ENCODE measurements around the gene IRF2BP1. TPM values are rescaled to one million over a fixed set of nuclear protein-coding genes. Genes with fewer than 3 reads are reported as not detected.

Gene IRF2BP1
- total RNA-seq, 5 donors from 2014 or later (not counting 1 experiment from before 2014, with no cell fraction given) = 22.7 to 42.3 (median 38.0) TPM

- Mint-ChIP-seq H3K36me3 (peaks cover 3% of the 10 kb centered on the region), H3K27ac (peak overlapping the region in 1 of 2 donors; percentile 16), H3K27me3 (peaks cover 17 to 26% of the 10 kb centered on the region in 2 donors), H3K4me1 (peaks cover 13 to 25% (median 21%) of the 10 kb centered on the region in 3 donors), H3K4me3 (peak overlapping the region in 1 of 3 donors; percentile 17), H3K9me3 (no peaks in the 10 kb centered on the region)
- DNase-seq (no peak), ATAC-seq (replicated peaks in 1 of 4) (no peak)
- WGBS (ENCODE audit: insufficient coverage) = 78% methylated on average over 10 of the region's 11 CpGs
- no peaks in the 10 kb centered on the region for H3K36me3 ChIP-seq (ENCODE audit: control insufficient read depth in 2 of 2, extremely low read depth in 1 of 2, insufficient read depth in 1 of 2, low read length in 1 of 2)
- no peak overlapping the region for H3K4me3 ChIP-seq (ENCODE audit: control insufficient read depth in 1 of 2, extremely low read depth in 1 of 2, low read length in 1 of 2)
- no peaks in the 10 kb centered on the region for H3K9me3 ChIP-seq
- ChIA-PET POLR2A (no interaction called here), CTCF (no interaction called here)
- H3K4me1 ChIP-seq (ENCODE audit: control insufficient read depth in 1 of 2, extremely low read depth in 1 of 2, insufficient read depth in 2 of 2, low read length in 2 of 2) = peaks cover 6 to 26% of the 10 kb centered on the region in 2 experiments
- H3K27me3 ChIP-seq (replicated peaks in 1 of 2; ENCODE audit: control insufficient read depth in 2 of 2, extremely low read depth in 1 of 2, insufficient read depth in 2 of 2, low read length in 1 of 2) = peaks cover 0 to 53% of the 10 kb centered on the region in 2 experiments
- no peak overlapping the region for H3K27ac ChIP-seq (ENCODE audit: low read length)
These were observed 7.7 kb downstream of the IRF2BP1 start for GRCh38 chr19:45878043-45878794.

DNA sequence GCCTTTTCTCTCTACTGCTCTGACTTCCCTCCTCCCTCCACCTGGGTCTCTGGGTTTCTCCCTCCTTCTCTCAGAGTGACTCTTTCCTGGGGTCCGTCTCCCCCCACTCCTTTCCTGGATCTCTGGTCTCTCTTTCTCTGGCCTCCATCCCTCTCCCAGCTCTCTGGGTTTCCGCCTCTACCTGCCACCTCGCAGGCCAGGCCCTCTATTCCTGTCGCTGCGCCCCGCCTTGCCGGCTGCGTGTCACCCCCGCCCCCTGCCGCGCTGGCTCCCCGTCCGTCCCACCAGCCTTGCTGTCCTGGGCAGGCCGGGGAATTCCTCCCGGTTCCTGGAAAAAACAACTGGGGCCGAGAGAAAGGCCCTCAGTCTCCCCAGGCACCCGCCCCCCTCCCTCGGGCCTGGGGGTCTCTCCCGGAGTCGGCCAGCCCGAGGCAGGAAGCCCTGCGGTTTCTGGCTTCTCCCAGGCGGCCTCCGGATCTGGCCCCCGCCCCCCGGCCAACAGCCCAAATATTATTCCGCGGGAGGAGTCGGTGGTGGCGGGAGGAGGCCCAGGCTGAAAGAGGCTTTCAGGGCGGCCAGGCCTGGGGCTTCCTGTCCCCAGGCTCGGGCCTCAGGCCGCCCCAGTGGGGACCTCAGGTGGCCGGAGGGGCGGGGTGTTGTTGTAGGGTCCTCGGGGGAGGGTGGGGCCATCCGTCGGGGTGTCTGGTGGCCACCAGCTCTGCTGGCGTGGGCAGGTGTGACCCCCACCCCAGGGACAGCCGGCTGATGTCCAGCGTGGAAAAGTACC, 9.3 kb downstream of the IRF2BP1 start:
- Mint-ChIP-seq H3K36me3 (peaks cover 3% of the 10 kb centered on the region), H3K4me1 (peaks cover 8 to 19% (median 15%) of the 10 kb centered on the region in 3 donors), H3K27ac (peak overlapping the region in 1 of 2 donors; percentile 62), H3K4me3 (peak overlapping the region in 2 of 3 donors; percentile 37 to 53), H3K9me3 (no peaks in the 10 kb centered on the region), H3K27me3 (peaks cover 17 to 26% of the 10 kb centered on the region in 2 donors)
- peak in 3 of 35 experiments; percentile 18 to 25 (median 22) for DNase-seq
- ChIA-PET POLR2A (no interaction called here), CTCF (no interaction called here)
- Histone ChIP-seq H3K27me3 (replicated peaks in 1 of 2; ENCODE audit: control insufficient read depth in 2 of 2, extremely low read depth in 1 of 2, insufficient read depth in 2 of 2, low read length in 1 of 2) (peaks cover 0 to 50% of the 10 kb centered on the region in 2 experiments), H3K9me3 (no peaks in the 10 kb centered on the region), H3K4me3 (ENCODE audit: control insufficient read depth in 1 of 2, extremely low read depth in 1 of 2, low read length in 1 of 2) (peak overlapping the region in 1 of 2 donors; percentile 6), H3K4me1 (ENCODE audit: control insufficient read depth in 1 of 2, extremely low read depth in 1 of 2, insufficient read depth in 2 of 2, low read length in 2 of 2) (peaks cover 2 to 14% of the 10 kb centered on the region in 2 experiments), H3K27ac (ENCODE audit: low read length) (no peak overlapping the region), H3K36me3 (ENCODE audit: control insufficient read depth in 2 of 2, extremely low read depth in 1 of 2, insufficient read depth in 1 of 2, low read length in 1 of 2) (no peaks in the 10 kb centered on the region)
- 14% methylated on average over 36 of the region's 41 CpGs for WGBS (ENCODE audit: insufficient coverage)
- ATAC-seq (replicated peaks in 1 of 4) = peak; percentile 48 to 71 (median 54)

DNA sequence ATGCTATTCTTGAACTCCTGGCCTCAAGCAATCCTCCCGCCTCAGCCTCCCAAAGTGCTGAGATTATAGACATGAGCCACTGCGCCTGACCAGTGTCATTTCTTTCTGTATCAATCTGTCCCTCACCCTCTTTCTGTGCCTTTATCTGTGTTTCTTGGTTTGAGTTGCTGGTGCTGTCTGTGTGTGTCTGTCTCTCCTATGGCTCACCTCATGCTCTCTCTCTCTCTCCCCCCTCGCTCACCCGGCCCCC, 9.9 kb downstream of the IRF2BP1 start:
- H3K9me3 Mint-ChIP-seq = no peaks in the 10 kb centered on the region
- peak; percentile 35 to 79 (median 56) for ATAC-seq (replicated peaks in 1 of 4)
- peaks cover 8 to 17% (median 10%) of the 10 kb centered on the region in 3 donors for H3K4me1 Mint-ChIP-seq
- Histone ChIP-seq H3K4me3 (ENCODE audit: control insufficient read depth in 1 of 2, extremely low read depth in 1 of 2, low read length in 1 of 2) (no peak overlapping the region), H3K9me3 (no peaks in the 10 kb centered on the region), H3K27me3 (replicated peaks in 1 of 2; ENCODE audit: control insufficient read depth in 2 of 2, extremely low read depth in 1 of 2, insufficient read depth in 2 of 2, low read length in 1 of 2) (peaks cover 0 to 50% of the 10 kb centered on the region in 2 experiments), H3K36me3 (ENCODE audit: control insufficient read depth in 2 of 2, extremely low read depth in 1 of 2, insufficient read depth in 1 of 2, low read length in 1 of 2) (no peaks in the 10 kb centered on the region), H3K4me1 (ENCODE audit: control insufficient read depth in 1 of 2, extremely low read depth in 1 of 2, insufficient read depth in 2 of 2, low read length in 2 of 2) (peaks cover 2 to 14% of the 10 kb centered on the region in 2 experiments), H3K27ac (ENCODE audit: low read length) (no peak overlapping the region)
- H3K36me3 Mint-ChIP-seq = peaks cover 3% of the 10 kb centered on the region
- ChIA-PET CTCF (no interaction called here), POLR2A (no interaction called here)
- peaks cover 17 to 26% of the 10 kb centered on the region in 2 donors for H3K27me3 Mint-ChIP-seq
- DNase-seq = no peak
- 8% methylated on average over 2 of the region's 4 CpGs for WGBS (ENCODE audit: insufficient coverage)
- H3K27ac Mint-ChIP-seq = peak overlapping the region in 1 of 2 donors; percentile 62
- H3K4me3 Mint-ChIP-seq = peak overlapping the region in 2 of 3 donors; percentile 37 to 53

- peaks cover 8 to 17% (median 9%) of the 10 kb centered on the region in 3 donors for H3K4me1 Mint-ChIP-seq
- ATAC-seq (replicated peaks in 1 of 4) = no peak
These were observed 11.3 kb downstream of the IRF2BP1 start for GRCh38 chr19:45874620-45874966.

GRCh38 chr19:45873219-45873772, 12.6 kb downstream of the IRF2BP1 start:
- ChIA-PET CTCF (no interaction called here), POLR2A (no interaction called here)
- Histone ChIP-seq H3K4me3 (ENCODE audit: control insufficient read depth in 1 of 2, extremely low read depth in 1 of 2, low read length in 1 of 2) (no peak overlapping the region), H3K4me1 (ENCODE audit: control insufficient read depth in 1 of 2, extremely low read depth in 1 of 2, insufficient read depth in 2 of 2, low read length in 2 of 2) (peaks cover 2 to 14% of the 10 kb centered on the region in 2 experiments), H3K27ac (ENCODE audit: low read length) (no peak overlapping the region), H3K36me3 (ENCODE audit: control insufficient read depth in 2 of 2, extremely low read depth in 1 of 2, insufficient read depth in 1 of 2, low read length in 1 of 2) (no peaks in the 10 kb centered on the region), H3K27me3 (replicated peaks in 1 of 2; ENCODE audit: control insufficient read depth in 2 of 2, extremely low read depth in 1 of 2, insufficient read depth in 2 of 2, low read length in 1 of 2) (peaks cover 0 to 40% of the 10 kb centered on the region in 2 experiments), H3K9me3 (no peaks in the 10 kb centered on the region)
- Mint-ChIP-seq H3K27ac (no peak overlapping the region), H3K9me3 (no peaks in the 10 kb centered on the region), H3K4me1 (peaks cover 8 to 14% (median 9%) of the 10 kb centered on the region in 3 donors), H3K4me3 (no peak overlapping the region), H3K27me3 (peaks cover 10 to 20% of the 10 kb centered on the region in 2 donors), H3K36me3 (peaks cover 3% of the 10 kb centered on the region)
- WGBS (ENCODE audit: insufficient coverage) = 67% methylated on average over 1 of the region's 7 CpGs
- DNase-seq (no peak), ATAC-seq (replicated peaks in 1 of 4) (no peak)

More at GRCh38 chr19:45874620-45874966, 11.3 kb downstream of the IRF2BP1 start:
- peaks cover 2 to 14% of the 10 kb centered on the region in 2 experiments for H3K4me1 ChIP-seq (ENCODE audit: control insufficient read depth in 1 of 2, extremely low read depth in 1 of 2, insufficient read depth in 2 of 2, low read length in 2 of 2)
- no peaks in the 10 kb centered on the region for H3K9me3 ChIP-seq
- ChIA-PET POLR2A (no interaction called here), CTCF (no interaction called here)
- Mint-ChIP-seq H3K9me3 (no peaks in the 10 kb centered on the region), H3K27me3 (peaks cover 14 to 23% of the 10 kb centered on the region in 2 donors), H3K4me3 (no peak overlapping the region), H3K36me3 (peaks cover 3% of the 10 kb centered on the region), H3K27ac (no peak overlapping the region)
- DNase-seq = no peak
- peaks cover 0 to 50% of the 10 kb centered on the region in 2 experiments for H3K27me3 ChIP-seq (replicated peaks in 1 of 2; ENCODE audit: control insufficient read depth in 2 of 2, extremely low read depth in 1 of 2, insufficient read depth in 2 of 2, low read length in 1 of 2)
- no peaks in the 10 kb centered on the region for H3K36me3 ChIP-seq (ENCODE audit: control insufficient read depth in 2 of 2, extremely low read depth in 1 of 2, insufficient read depth in 1 of 2, low read length in 1 of 2)
- H3K27ac ChIP-seq (ENCODE audit: low read length) = no peak overlapping the region
- no peak overlapping the region for H3K4me3 ChIP-seq (ENCODE audit: control insufficient read depth in 1 of 2, extremely low read depth in 1 of 2, low read length in 1 of 2)
- WGBS (ENCODE audit: insufficient coverage) = 74% methylated on average over 3 of the region's 7 CpGs

DNA sequence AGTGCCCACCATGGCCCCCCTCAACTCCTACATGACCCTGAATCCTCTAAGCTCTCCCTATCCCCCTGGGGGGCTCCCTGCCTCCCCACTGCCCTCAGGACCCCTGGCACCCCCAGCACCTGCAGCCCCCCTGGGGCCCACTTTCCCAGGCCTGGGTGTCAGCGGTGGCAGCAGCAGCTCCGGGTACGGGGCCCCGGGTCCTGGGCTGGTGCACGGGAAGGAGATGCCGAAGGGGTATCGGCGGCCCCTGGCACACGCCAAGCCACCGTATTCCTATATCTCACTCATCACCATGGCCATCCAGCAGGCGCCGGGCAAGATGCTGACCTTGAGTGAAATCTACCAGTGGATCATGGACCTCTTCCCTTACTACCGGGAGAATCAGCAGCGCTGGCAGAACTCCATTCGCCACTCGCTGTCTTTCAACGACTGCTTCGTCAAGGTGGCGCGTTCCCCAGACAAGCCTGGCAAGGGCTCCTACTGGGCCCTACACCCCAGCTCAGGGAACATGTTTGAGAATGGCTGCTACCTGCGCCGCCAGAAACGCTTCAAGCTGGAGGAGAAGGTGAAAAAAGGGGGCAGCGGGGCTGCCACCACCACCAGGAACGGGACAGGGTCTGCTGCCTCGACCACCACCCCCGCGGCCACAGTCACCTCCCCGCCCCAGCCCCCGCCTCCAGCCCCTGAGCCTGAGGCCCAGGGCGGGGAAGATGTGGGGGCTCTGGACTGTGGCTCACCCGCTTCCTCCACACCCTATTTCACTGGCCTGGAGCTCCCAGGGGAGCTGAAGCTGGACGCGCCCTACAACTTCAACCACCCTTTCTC, 13.6 kb downstream of the IRF2BP1 start:
- Mint-ChIP-seq H3K27me3 (peaks cover 10 to 13% of the 10 kb centered on the region in 2 donors), H3K4me3 (no peak overlapping the region), H3K36me3 (peaks cover 3% of the 10 kb centered on the region), H3K27ac (no peak overlapping the region), H3K9me3 (no peaks in the 10 kb centered on the region), H3K4me1 (peaks cover 7 to 9% (median 8%) of the 10 kb centered on the region in 3 donors)
- ChIA-PET POLR2A (no interaction called here), CTCF (no interaction called here)
- Histone ChIP-seq H3K4me3 (ENCODE audit: control insufficient read depth in 1 of 2, extremely low read depth in 1 of 2, low read length in 1 of 2) (no peak overlapping the region), H3K36me3 (ENCODE audit: control insufficient read depth in 2 of 2, extremely low read depth in 1 of 2, insufficient read depth in 1 of 2, low read length in 1 of 2) (no peaks in the 10 kb centered on the region), H3K27me3 (replicated peaks in 1 of 2; ENCODE audit: control insufficient read depth in 2 of 2, extremely low read depth in 1 of 2, insufficient read depth in 2 of 2, low read length in 1 of 2) (peaks cover 0 to 31% of the 10 kb centered on the region in 2 experiments), H3K27ac (ENCODE audit: low read length) (no peak overlapping the region), H3K4me1 (ENCODE audit: control insufficient read depth in 1 of 2, extremely low read depth in 1 of 2, insufficient read depth in 2 of 2, low read length in 2 of 2) (peaks cover 2 to 14% of the 10 kb centered on the region in 2 experiments), H3K9me3 (no peaks in the 10 kb centered on the region)
- no peak for DNase-seq
- no peak for ATAC-seq (replicated peaks in 1 of 4)
- WGBS (ENCODE audit: insufficient coverage) = 94% methylated on average over 21 of the region's 34 CpGs
